Measurements from ENCODE around the gene TSPEAR. TPM values are rescaled to one million over a fixed set of nuclear protein-coding genes. Genes with fewer than 3 reads are reported as not detected.

The TSPEAR gene
- total and polyA plus RNA-seq, 12 donors = under 0.01 to 3.4 (median 1.0) TPM; not detected in 3

GRCh38 chr21:44758781-44759627 lies 47.6 kb upstream of the TSPEAR start:
- intact Hi-C loops (cut with DNase I) = no loop called here
- Histone ChIP-seq H3K4me1 (peaks cover 0 to 6% (median 0%) of the 10 kb centered on the region in 9 donors), H3K36me3 (no peaks in the 10 kb centered on the region), H3K27me3 (no peaks in the 10 kb centered on the region), H3K27ac (no peak overlapping the region), H3K9me3 (peaks cover 0 to 20% (median 6%) of the 10 kb centered on the region in 11 donors), H3K4me3 (no peak overlapping the region)
- DNase-seq = no peak
- WGBS, 2 donors = 77 to 82% methylated on average over 26 of the region's 26 CpGs
- TF ChIP-seq CTCF (IDR thresholded peaks at IDR 0.05) = no peak
- ATAC-seq = no peak

GRCh38 chr21:44758141-44758561 lies 46.8 kb upstream of the TSPEAR start:
- Histone ChIP-seq H3K36me3 (no peaks in the 10 kb centered on the region), H3K4me3 (no peak overlapping the region), H3K27me3 (no peaks in the 10 kb centered on the region), H3K9me3 (peaks cover 0 to 23% (median 6%) of the 10 kb centered on the region in 11 donors), H3K27ac (no peak overlapping the region), H3K4me1 (peaks cover 0 to 6% (median 0%) of the 10 kb centered on the region in 9 donors)
- ATAC-seq (no peak), DNase-seq (no peak)
- TF ChIP-seq CTCF (IDR thresholded peaks at IDR 0.05) = no peak
- intact Hi-C loops (cut with DNase I) = no loop called here
- WGBS, 2 donors = 93 to 96% methylated on average over 8 of the region's 8 CpGs

GRCh38 chr21:44757731-44758130 lies 46.4 kb upstream of the TSPEAR start:
- Histone ChIP-seq H3K27ac (no peak overlapping the region), H3K27me3 (no peaks in the 10 kb centered on the region), H3K36me3 (no peaks in the 10 kb centered on the region), H3K9me3 (peaks cover 0 to 23% (median 6%) of the 10 kb centered on the region in 11 donors), H3K4me1 (peaks cover 0 to 7% (median 2%) of the 10 kb centered on the region in 9 donors), H3K4me3 (no peak overlapping the region)
- WGBS, 2 donors = 88 to 93% methylated on average over 6 of the region's 6 CpGs
- ATAC-seq = no peak
- no peak for TF ChIP-seq CTCF (IDR thresholded peaks at IDR 0.05)
- DNase-seq = no peak
- intact Hi-C loops (cut with DNase I) = no loop called here

- 91 to 96% methylated on average over 23 of the region's 23 CpGs for WGBS, 2 donors
- H3K36me3 ChIP-seq = no peaks in the 10 kb centered on the region
- intact Hi-C loops (cut with DNase I) = no loop called here
- no peak for TF ChIP-seq CTCF (IDR thresholded peaks at IDR 0.05)
- DNase-seq (no peak), ATAC-seq (no peak)
- peaks cover 0 to 7% (median 3%) of the 10 kb centered on the region in 9 donors for H3K4me1 ChIP-seq
- H3K27ac ChIP-seq = no peak overlapping the region
- peaks cover 0 to under 1% (median 0%) of the 10 kb centered on the region in 7 donors for H3K27me3 ChIP-seq
- no peak overlapping the region for H3K4me3 ChIP-seq
- H3K9me3 ChIP-seq = peaks cover 0 to 23% (median 6%) of the 10 kb centered on the region in 11 donors
Measured at GRCh38 chr21:44756423-44757185, 45.2 kb upstream of the TSPEAR start.
